HG03139 (cell line): Measurements from ENCODE around the gene ARL15.
"Not testable (repeated sequence)": the region's sequence is repeated elsewhere in the genome, so short reads cannot be mapped to it uniquely, and the experiment has no call there.

Experiments used
- ATAC-seq: cut with Tn5 transposase; IDR thresholded peaks from one replicate; pipeline ENCODE4 v1.9.1; 2021; ENCODE audit not compliant: unreplicated experiment

Gene ARL15

GRCh38 chr5:53871775-53872174 is 438.6 kb downstream of the ARL15 start:
- no peak for ATAC-seq

DNA sequence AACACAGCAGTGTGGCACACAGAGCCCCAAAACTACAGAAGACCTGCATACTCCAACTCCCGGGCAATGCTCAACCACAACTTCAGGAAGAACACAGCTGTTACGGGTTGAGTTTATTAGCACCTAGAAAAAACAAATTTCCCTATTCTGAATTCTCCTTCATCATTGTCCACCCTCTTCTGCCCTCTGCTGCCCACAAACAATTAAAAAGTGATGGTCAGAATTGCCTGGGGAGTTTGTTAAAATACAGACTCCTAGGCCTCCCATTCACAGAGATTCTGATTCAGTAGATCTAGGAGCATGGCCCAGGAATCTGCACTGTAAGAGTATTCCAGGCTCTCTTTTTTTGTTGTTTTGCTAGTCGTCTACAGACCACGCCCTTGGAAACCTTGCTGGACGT is 439.3 kb downstream of the ARL15 start:
- no peak for ATAC-seq

DNA sequence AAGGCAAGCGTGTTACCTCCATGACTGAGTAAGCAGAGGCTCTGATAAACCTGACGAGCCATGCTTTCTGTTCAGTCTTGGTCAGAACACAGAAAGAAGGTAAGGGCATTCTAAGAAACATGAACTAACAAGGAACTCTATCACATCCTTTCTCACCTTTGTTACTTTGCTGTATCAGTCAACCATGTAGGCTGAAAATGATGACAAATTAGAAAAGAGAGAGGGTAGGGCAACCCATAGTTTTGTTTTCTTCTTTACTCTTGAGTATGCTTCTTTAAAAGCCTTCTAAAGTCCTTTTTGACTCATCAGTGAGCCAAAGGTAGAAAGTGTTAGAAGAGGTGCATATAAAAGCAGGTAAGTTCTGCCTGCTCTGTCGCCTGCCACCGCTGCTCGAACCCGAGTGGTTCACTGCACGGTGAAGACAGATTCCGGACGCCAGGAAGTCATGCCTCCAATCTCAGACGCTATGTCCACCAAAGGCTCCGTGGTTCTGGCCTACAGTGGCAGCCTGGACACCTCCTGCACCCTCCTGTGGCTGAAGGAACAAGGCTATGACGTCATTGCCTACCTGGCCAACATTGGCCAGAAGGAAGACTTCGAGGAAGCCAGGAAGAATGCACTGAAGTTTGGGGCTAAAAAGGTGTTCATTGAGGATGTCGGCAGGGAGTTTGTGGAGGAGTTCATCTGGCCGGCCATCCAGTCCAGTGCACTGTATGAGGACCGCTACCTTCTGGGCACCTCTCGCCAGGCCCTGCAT is 451.5 kb downstream of the ARL15 start:
- no peak for ATAC-seq

DNA sequence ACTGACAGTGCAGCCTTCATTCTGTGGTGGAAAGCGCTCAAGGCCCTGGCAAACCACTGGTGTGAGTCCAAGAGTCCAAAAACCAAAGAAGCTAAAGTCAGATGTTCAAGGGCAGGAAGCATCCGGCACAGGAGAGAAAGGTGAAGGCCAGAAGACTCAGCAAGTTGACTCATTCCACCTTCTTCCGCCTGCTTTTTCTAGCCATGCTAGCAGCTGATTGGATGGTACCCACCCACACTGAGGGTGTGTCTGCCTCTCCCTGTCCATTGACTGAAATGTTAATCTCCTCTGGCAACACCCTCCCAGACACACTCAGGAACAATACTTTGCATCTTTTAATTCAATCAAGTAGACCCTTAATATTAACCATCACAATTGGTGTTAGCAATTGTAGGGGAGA is 453.9 kb downstream of the ARL15 start:
- no peak for ATAC-seq

DNA sequence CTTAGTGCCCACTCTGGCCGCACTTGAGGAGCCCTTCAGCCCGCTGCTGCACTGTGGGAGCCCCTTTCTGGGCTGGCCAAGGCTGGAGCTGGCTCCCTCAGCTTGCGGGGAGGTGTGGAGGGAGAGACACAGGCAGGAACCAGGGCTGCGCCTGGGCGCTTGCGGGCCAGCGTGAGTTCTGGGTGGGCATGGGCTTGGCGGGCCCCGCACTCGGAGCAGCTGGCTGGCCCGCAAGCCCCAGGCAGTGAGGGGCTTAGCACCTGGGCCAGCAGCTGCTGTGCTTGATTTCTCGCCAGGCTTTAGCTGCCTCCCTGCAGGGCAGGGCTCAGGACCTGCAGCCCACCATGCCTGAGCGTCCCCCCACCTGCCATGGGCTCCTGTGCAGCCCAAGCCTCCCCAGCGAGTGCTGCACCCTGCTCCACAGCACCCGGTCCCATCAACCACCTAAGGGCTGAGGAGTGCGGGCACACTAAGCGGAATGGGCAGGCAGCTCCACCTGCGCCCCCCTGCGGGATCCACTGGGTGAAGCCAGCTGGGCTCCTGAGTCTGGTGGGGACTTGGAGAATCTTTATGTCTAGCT is 473.4 kb downstream of the ARL15 start:
- not testable (repeated sequence) for ATAC-seq

GRCh38 chr5:53834500-53834899 is 475.9 kb downstream of the ARL15 start:
- no peak for ATAC-seq
